Tibial nerve (tissue), 4 donors: ENCODE measurements around the gene IL18. TPM values are rescaled to one million over a fixed set of nuclear protein-coding genes. Genes with fewer than 3 reads are reported as not detected.

ENCODE experiments used
- DNase-seq, 2 donors: peaks; one replicate each; pipeline ENCODE4 v3.0.0-alpha.2; 2019; ENCODE audit warnings: low spot score in 2 of 2
- H3K27ac ChIP-seq, 4 donors: fragments of 200-600 bp; sonication (generic) in 3 of 4; one replicate each; pipeline ENCODE4 v1.5.1; 2017 to 2019; ENCODE audit warnings: mild to moderate bottlenecking in 1 of 4
- H3K27me3 ChIP-seq, 2 donors: fragments of 200-600 bp; sonication (generic) in 1 of 2; one replicate each; pipeline versions ENCODE4 v1.5.1 to v1.6.0; 2017 to 2019
- H3K36me3 ChIP-seq, 3 donors: fragments of 200-600 bp; sonication (generic); one replicate each; pipeline ENCODE4 v1.5.1; 2018 to 2019
- H3K4me1 ChIP-seq, 4 donors: fragments of 200-600 bp; sonication (generic) in 3 of 4; one replicate each; pipeline ENCODE4 v1.5.1; 2017 to 2019
- H3K4me3 ChIP-seq, 4 donors: fragments of 200-600 bp; sonication (generic) in 3 of 4; one replicate each; pipeline ENCODE4 v1.5.1; 2017 to 2019; ENCODE audit warnings: mild to moderate bottlenecking in 1 of 4, moderate library complexity in 1 of 4
- H3K9me3 ChIP-seq, 4 donors: fragments of 200-600 bp; sonication (generic) in 3 of 4; one replicate each; pipeline ENCODE4 v1.5.1; 2017 to 2019
- CTCF ChIP-seq, 5 experiments: fragments of 200-600 bp in 3 of 5; fragments of 450-650 bp in 2 of 5; sonication (generic) in 3 of 5; IDR thresholded peaks; one replicate each; pipeline ENCODE4 v1.5.1; 2016 to 2019; ENCODE audit warnings: antibody characterized with exemption in 5 of 5, mild to moderate bottlenecking in 3 of 5, moderate library complexity in 2 of 5
- EP300 ChIP-seq, 2 donors: sonication (generic); formaldehyde crosslinking; IDR thresholded peaks; one replicate each; pipeline ENCODE4 v1.6.1; 2017; ENCODE audit warnings: antibody characterized with exemption in 2 of 2, mild to moderate bottlenecking in 1 of 2
- POLR2A ChIP-seq, 2 donors: fragments of 450-650 bp; IDR thresholded peaks; one replicate each; pipeline ENCODE4 v1.6.1; 2017; ENCODE audit warnings: antibody characterized with exemption in 2 of 2, mild to moderate bottlenecking in 2 of 2, moderate library complexity in 2 of 2
- WGBS, 2 donors: methylation state at CpG; one replicate each; pipeline ENCODE4 v1.1.5; 2018; 5-methylcytosine and 5-hydroxymethylcytosine counted together
- total RNA-seq, 4 donors: library from RNA; depleted of rRNA; stranded (reverse); fragments of >200 nt; gene quantifications; one replicate each; pipeline ENCODE4 v1.1.0, GENCODE V29; 2016

Gene IL18
- total RNA-seq, 4 donors from 2014 or later: 15.3 to 64.9 (median 33.5) TPM

DNA sequence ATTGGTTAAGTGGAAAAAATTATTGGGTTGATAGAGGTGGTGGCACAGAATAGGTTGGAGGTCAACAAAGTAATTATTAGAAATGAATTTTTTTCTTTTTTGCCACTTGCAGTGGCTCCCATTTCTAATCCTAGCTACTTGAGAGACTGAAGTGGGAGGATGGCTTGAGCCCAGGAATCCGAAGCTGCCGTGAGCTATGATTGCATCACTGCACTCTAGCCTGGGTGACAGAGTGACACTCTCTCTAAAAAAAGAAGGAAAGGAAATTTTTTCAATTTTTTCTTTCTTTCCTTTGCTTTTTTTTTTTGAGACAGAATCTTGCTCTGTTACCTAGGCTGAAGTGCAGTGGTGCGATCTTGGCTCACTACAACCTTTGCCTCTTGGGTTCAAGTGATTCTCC lies 9.3 kb upstream of the IL18 start:
- no peaks in the 10 kb centered on the region for H3K36me3 ChIP-seq
- no peaks in the 10 kb centered on the region for H3K27me3 ChIP-seq
- no peak overlapping the region for H3K27ac ChIP-seq
- no peak overlapping the region for H3K4me3 ChIP-seq
- H3K4me1 ChIP-seq: peaks cover 0 to 17% (median 5%) of the 10 kb centered on the region in 4 donors
- no peaks in the 10 kb centered on the region for H3K9me3 ChIP-seq
- no peak for DNase-seq
- 52 to 66% methylated on average over 3 of the region's 3 CpGs for WGBS, 2 donors
- TF ChIP-seq CTCF (IDR thresholded peaks at IDR 0.05) (no peak), EP300 (IDR thresholded peaks at IDR 0.05) (no peak), POLR2A (IDR thresholded peaks at IDR 0.05) (no peak)

GRCh38 chr11:112172362-112172994 lies 8.6 kb upstream of the IL18 start:
- WGBS, 2 donors: 49 to 68% methylated on average over 2 of the region's 2 CpGs
- TF ChIP-seq EP300 (IDR thresholded peaks at IDR 0.05): no peak
- H3K4me3 ChIP-seq: no peak overlapping the region
- no peaks in the 10 kb centered on the region for H3K36me3 ChIP-seq
- peaks cover 0 to 17% (median 5%) of the 10 kb centered on the region in 4 donors for H3K4me1 ChIP-seq
- DNase-seq: no peak
- H3K27ac ChIP-seq: no peak overlapping the region
- no peaks in the 10 kb centered on the region for H3K9me3 ChIP-seq
- no peaks in the 10 kb centered on the region for H3K27me3 ChIP-seq

DNA sequence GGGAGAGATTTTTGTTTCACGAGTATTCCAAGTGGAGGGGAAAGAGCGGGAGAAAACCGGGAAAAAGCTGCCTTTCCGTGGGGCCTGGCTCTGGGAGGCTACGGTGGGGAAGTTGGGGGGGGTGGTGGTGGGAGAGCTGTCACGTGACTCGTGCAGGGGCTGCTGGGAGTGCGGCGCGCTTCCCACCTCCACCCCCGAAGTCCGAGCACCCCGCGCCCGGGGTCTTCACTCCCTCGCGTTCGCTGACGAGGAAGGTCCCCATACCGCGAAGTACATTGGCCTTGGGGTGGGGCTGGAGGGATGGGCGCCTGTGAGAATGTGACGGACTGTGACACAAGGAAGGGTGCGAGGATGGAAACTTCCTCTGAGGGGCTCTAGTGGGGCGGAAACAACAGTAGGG lies 3.3 kb upstream of the IL18 start, which contains the start of gene TEX12:
TSS of gene TEX12 (plus strand) at position 228 of the 400 bp plus-strand sequence. CDS start 1,897 bp downstream, outside the sequence.
- Histone ChIP-seq H3K27me3 (no peaks in the 10 kb centered on the region), H3K27ac (peak within 1 kb of the TSS in 1 of 4 donors; percentile 64), H3K4me3 (no peak within 1 kb of the TSS), H3K4me1 (peaks cover 0 to 14% (median 0%) of the 10 kb centered on the region in 4 donors), H3K9me3 (no peaks in the 10 kb centered on the region), H3K36me3 (no peaks in the 10 kb centered on the region)
- TF ChIP-seq POLR2A (IDR thresholded peaks at IDR 0.05): no peak
- TF ChIP-seq CTCF (IDR thresholded peaks at IDR 0.05): no peak
- TF ChIP-seq EP300 (IDR thresholded peaks at IDR 0.05): no peak
- WGBS, 2 donors: 82 to 83% methylated on average over 25 of the region's 25 CpGs
- no peak for DNase-seq

DNA sequence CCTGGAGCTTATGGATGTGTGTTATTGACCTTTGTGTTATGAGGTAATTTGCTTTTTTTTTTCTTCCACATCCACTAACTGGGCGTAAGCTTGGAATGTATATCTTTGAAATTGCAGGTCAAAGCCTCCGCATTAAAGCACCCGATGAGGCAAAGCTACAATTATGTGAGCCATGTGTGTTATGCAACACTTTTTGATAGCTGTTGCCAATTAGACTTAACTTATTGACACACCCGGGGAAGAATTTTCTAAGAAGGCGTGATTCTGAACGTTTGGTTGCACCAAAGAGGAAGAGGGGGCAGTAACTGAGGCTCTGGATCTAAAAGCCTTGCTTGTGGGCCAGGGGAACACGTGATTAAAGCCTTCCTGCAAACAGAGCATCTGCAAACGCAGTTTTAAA lies 2.7 kb upstream of the IL18 start:
- Histone ChIP-seq H3K9me3 (no peaks in the 10 kb centered on the region), H3K27me3 (no peaks in the 10 kb centered on the region), H3K4me1 (peaks cover 0 to 16% (median 0%) of the 10 kb centered on the region in 4 donors), H3K36me3 (no peaks in the 10 kb centered on the region), H3K27ac (peak overlapping the region in 1 of 4 donors; percentile 64), H3K4me3 (no peak overlapping the region)
- 47 to 61% methylated on average over 8 of the region's 8 CpGs for WGBS, 2 donors
- peak in 1 of 2 donors; percentile 31 for DNase-seq
- TF ChIP-seq CTCF (IDR thresholded peaks at IDR 0.05) (no peak), EP300 (IDR thresholded peaks at IDR 0.05) (peak in 1 of 2 donors; percentile 25)

GRCh38 chr11:112165049-112165448 lies 1.2 kb upstream of the IL18 start:
- H3K4me3 ChIP-seq: no peak overlapping the region
- H3K27me3 ChIP-seq: no peaks in the 10 kb centered on the region
- DNase-seq: no peak
- peaks cover 0 to 30% (median 2%) of the 10 kb centered on the region in 4 donors for H3K4me1 ChIP-seq
- H3K36me3 ChIP-seq: no peaks in the 10 kb centered on the region
- WGBS, 2 donors: 51 to 52% methylated on average over 3 of the region's 3 CpGs
- H3K27ac ChIP-seq: peak overlapping the region in 2 of 4 donors; percentile 42 to 75
- no peak for TF ChIP-seq EP300 (IDR thresholded peaks at IDR 0.05)
- TF ChIP-seq POLR2A (IDR thresholded peaks at IDR 0.05): no peak
- TF ChIP-seq CTCF (IDR thresholded peaks at IDR 0.05): no peak
- H3K9me3 ChIP-seq: no peaks in the 10 kb centered on the region
